PC-9 (cell line): ENCODE measurements around the gene NOTCH4. TPM values are rescaled to one million over a fixed set of nuclear protein-coding genes. Genes with fewer than 3 reads are reported as not detected.

Experiments used
- BruUV-seq: library from RNA; stranded (reverse); fragments of 400-500 nt; replicated peaks from 2 replicates; lab custom pipeline; 2021; lab: Mats Ljungman, UMichigan
- CTCF ChIA-PET: fragments of 300-600 bp; sonication (Branson Sonifier 250); formaldehyde crosslinking; loops from one replicate; lab custom pipeline; 2022; ENCODE audit warnings: antibody characterized with exemption; lab: Charles Lee
- POLR2A ChIA-PET: fragments of 300-600 bp; sonication (Branson Sonifier 250); formaldehyde crosslinking; loops from one replicate; lab custom pipeline; 2022; ENCODE audit warnings: antibody characterized with exemption; ENCODE audit not compliant: unreplicated experiment; lab: Charles Lee
- DNase-seq, 2 experiments: peaks; one replicate each; pipeline versions ENCODE4 v3.0.0 to v3.0.0-alpha.2; 2015 to 2022; ENCODE audit warnings: mixed read lengths in 1 of 2
- H2AFZ ChIP-seq: fragments of 200-600 bp; sonication (generic); 2 replicates; pipeline ENCODE4 v1.8.1; 2017; ENCODE audit warnings: antibody characterized with exemption
- H3F3A ChIP-seq: fragments of 200-600 bp; sonication (generic); 2 replicates; pipeline ENCODE4 v1.8.1; 2017; ENCODE audit warnings: antibody characterized with exemption, mild to moderate bottlenecking, low read depth; ENCODE audit not compliant: insufficient read depth
- H3K27ac ChIP-seq: fragments of 200-600 bp; sonication (generic); 2 replicates; pipeline ENCODE4 v1.6.1; 2016; ENCODE audit warnings: mixed run types
- H3K27me3 ChIP-seq: fragments of 200-600 bp; sonication (generic); 2 replicates; pipeline ENCODE4 v1.6.1; 2016; ENCODE audit warnings: low read depth, mixed run types; ENCODE audit not compliant: insufficient read depth
- H3K36me3 ChIP-seq: fragments of 200-600 bp; sonication (generic); 2 replicates; pipeline ENCODE4 v1.6.1; 2016; ENCODE audit warnings: low read depth, mixed run types
- H3K4me1 ChIP-seq: fragments of 200-600 bp; sonication (generic); replicated peaks from 2 replicates; pipeline ENCODE4 v1.6.1; 2016; ENCODE audit warnings: mixed run types; ENCODE audit not compliant: insufficient read depth
- H3K4me2 ChIP-seq: fragments of 200-600 bp; sonication (generic); 2 replicates; pipeline ENCODE4 v1.6.1; 2017; ENCODE audit warnings: mixed run types
- H3K4me3 ChIP-seq: fragments of 200-600 bp; sonication (generic); 2 replicates; pipeline ENCODE4 v1.6.1; 2016; ENCODE audit warnings: mixed run types
- H3K79me2 ChIP-seq: fragments of 200-600 bp; sonication (generic); 2 replicates; pipeline ENCODE4 v1.6.1; 2017; ENCODE audit warnings: low read depth, mixed run types
- H3K9me2 ChIP-seq: fragments of 200-600 bp; sonication (generic); 2 replicates; pipeline ENCODE4 v1.8.1; 2017; ENCODE audit warnings: mild to moderate bottlenecking; ENCODE audit not compliant: insufficient read depth
- H3K9me3 ChIP-seq: fragments of 200-600 bp; sonication (generic); 2 replicates; pipeline ENCODE4 v1.8.1; 2016; ENCODE audit warnings: low read depth; ENCODE audit not compliant: insufficient read depth
- H4K20me1 ChIP-seq: fragments of 200-600 bp; sonication (generic); 2 replicates; pipeline ENCODE4 v1.8.1; 2017; ENCODE audit not compliant: insufficient read depth
- EZH2 ChIP-seq: fragments of 200-600 bp; sonication (generic); IDR thresholded peaks from 2 replicates; pipeline ENCODE4 v1.8.0; 2017; ENCODE audit warnings: antibody characterized with exemption, low read depth
- intact Hi-C: fragments of 100-400 bp; cut with micrococcal nuclease; formaldehyde crosslinking; loops from one replicate; pipeline ENCODE4 v1.10.0; 2022; ENCODE audit not compliant: unreplicated experiment
- total RNA-seq: library from RNA; stranded (reverse); gene quantifications from 2 replicates; pipeline ENCODE4 v1.2.3, GENCODE V29; 2021
- TF ChIP-seq, protein P1 (sequence below): fragments of 200-600 bp; sonication (generic); conservative IDR thresholded peaks from 2 replicates; pipeline ENCODE4 v1.6.1; 2017; ENCODE audit warnings: mixed run types, antibody characterized with exemption, mild to moderate bottlenecking, moderate library complexity

The NOTCH4 gene
- total RNA-seq, 1 experiment from 2014 or later: 1.5 TPM

DNA sequence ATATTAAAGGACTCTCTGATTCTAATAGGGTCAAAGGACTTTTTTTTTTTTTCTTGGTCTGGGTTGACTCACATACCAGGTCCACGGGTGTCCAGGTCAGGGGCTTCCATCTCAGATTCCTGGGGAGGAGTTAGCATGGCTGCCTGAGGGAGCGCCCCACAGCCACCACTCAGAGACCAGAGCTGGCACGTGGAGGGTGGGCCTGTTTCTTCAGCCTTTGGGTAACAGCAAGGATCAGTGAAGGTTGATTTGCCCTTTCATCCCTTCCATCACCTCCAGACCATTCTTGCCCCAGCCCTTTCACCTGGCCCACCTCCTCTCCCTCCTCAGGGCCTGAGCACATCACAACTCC, 25.5 kb downstream of the NOTCH4 start:
- Histone ChIP-seq H3K9me3 (no peaks in the 10 kb centered on the region), H3K27ac (no peak overlapping the region), H3K4me3 (no peak overlapping the region), H3K79me2 (no peaks in the 10 kb centered on the region), H3F3A (peaks cover 17% of the 10 kb centered on the region), H3K36me3 (no peaks in the 10 kb centered on the region), H4K20me1 (no peaks in the 10 kb centered on the region), H3K4me2 (no peak overlapping the region), H3K27me3 (peaks cover 24% of the 10 kb centered on the region), H3K4me1 (peaks cover 11% of the 10 kb centered on the region), H2AFZ (no peak overlapping the region), H3K9me2 (no peaks in the 10 kb centered on the region)
- TF ChIP-seq, protein P1, sequence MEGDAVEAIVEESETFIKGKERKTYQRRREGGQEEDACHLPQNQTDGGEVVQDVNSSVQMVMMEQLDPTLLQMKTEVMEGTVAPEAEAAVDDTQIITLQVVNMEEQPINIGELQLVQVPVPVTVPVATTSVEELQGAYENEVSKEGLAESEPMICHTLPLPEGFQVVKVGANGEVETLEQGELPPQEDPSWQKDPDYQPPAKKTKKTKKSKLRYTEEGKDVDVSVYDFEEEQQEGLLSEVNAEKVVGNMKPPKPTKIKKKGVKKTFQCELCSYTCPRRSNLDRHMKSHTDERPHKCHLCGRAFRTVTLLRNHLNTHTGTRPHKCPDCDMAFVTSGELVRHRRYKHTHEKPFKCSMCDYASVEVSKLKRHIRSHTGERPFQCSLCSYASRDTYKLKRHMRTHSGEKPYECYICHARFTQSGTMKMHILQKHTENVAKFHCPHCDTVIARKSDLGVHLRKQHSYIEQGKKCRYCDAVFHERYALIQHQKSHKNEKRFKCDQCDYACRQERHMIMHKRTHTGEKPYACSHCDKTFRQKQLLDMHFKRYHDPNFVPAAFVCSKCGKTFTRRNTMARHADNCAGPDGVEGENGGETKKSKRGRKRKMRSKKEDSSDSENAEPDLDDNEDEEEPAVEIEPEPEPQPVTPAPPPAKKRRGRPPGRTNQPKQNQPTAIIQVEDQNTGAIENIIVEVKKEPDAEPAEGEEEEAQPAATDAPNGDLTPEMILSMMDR: no peak
- TF ChIP-seq EZH2: no peak
- ChIA-PET CTCF (no interaction called here), POLR2A (no interaction called here)
- intact Hi-C loops: loop anchor here (5.0 to 10.0 kb wide), 4 partner anchors 66 to 776 kb away; partner anchors contain the start of genes ATP6V1G2, DDX39B, FKBPL and NFKBIL1
- no peak for DNase-seq
- BruUV-seq: no TSS peak

DNA sequence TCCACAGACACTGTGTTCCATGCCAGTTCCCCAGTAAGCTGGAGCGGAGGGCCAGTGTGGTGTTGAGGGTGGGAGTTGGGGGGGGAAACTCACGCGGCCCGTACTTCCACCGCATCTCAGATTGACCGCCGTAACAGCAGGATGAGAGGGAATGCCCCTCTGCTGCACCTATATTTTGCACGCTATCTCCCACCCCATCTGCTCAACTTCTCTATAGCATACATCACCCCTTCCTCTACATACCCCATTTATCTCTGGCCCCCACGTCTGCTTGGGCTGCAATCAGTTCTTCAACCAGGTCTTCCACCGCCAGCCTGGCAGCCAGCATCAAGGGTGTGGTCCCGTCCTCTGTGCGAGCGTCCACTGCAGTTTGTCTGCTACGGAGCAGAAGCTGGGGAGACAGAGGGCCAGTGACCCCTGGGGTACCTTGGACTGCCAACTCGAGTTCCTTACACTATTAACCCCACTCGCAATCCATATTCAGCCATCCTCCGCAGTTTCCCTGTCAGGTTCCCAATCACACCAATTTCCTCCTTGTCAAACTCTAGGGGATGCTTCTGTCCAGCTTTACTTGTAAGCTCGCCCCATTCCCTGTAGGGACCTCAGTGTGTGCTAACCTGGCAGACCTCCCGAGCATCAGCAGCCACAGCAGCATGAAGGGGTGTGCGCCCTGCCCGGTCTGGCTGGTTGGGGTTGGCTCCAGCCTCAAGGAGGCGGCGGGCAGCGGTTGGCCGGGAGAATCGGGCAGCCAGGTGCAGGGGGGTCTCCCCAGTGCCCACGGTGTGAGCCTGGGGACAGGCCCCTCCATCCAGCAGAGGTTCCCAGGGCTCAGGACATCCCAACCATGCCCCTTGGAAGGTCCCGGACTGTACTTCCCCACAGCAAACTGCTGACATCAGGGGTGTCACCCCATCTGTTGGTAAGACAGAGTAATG, 26.9 kb downstream of the NOTCH4 start:
- no peaks in the 10 kb centered on the region for H3K9me3 ChIP-seq

More for the DNA sequence above, 26.9 kb downstream of the NOTCH4 start:
- ChIA-PET CTCF (interaction anchor here (0.7 kb wide), 2 partner anchors 195 to 514 kb away, joined by 3 to 5 read pairs; no protein-coding TSS in a partner anchor), POLR2A (no interaction called here)
- H3K27ac ChIP-seq: peak overlapping the region; percentile 87; the same call in 1 of the 2 replicates
- peaks cover 18% of the 10 kb centered on the region for H3K27me3 ChIP-seq
- TF ChIP-seq, protein P1: no peak
- TF ChIP-seq EZH2: no peak
- no peak for DNase-seq
- intact Hi-C loops: loop anchor here (5.0 to 10.0 kb wide), 4 partner anchors 65 to 778 kb away; partner anchors contain the start of genes ATP6V1G2, DDX39B, FKBPL and NFKBIL1
- BruUV-seq: no TSS peak
- H3K9me2 ChIP-seq: no peaks in the 10 kb centered on the region
- no peaks in the 10 kb centered on the region for H3K79me2 ChIP-seq
- no peaks in the 10 kb centered on the region for H4K20me1 ChIP-seq
- H3K4me1 ChIP-seq: peaks cover 18% of the 10 kb centered on the region
- peak overlapping the region; percentile 99 for H2AFZ ChIP-seq
- H3F3A ChIP-seq: peaks cover 17% of the 10 kb centered on the region
- H3K4me2 ChIP-seq: peak overlapping the region; percentile 94
- no peaks in the 10 kb centered on the region for H3K36me3 ChIP-seq
- H3K4me3 ChIP-seq: peak overlapping the region; percentile 96
